DMS153 treated with DMSO at 0.1 percent for 48 hours (cell line): Measurements from ENCODE around the gene GARNL3.

ENCODE experiments used
- DNase-seq: peaks from one replicate; lab custom pipeline; 2025; ENCODE audit not compliant: unreplicated experiment; lab: John Stamatoyannopoulos, UW

The GARNL3 gene

DNA sequence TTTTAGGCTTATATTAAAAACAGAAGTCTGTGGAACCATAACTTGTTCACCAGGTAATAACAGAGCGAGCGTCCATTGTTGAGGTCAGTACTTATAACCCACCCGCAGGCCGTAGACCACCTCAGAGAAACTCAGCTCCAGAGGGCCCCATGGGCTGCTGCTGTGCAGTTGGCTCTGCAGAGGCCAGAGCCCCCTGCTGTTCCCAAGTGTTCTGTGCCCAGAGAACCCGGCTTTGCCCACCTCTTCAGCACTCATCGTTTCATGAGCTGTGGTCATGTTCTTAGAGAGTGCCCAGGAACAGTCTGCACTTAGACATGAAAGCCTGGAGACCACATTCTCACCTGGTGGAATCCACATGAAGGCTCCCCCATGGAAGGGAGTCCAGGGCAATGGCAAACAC lies 82.0 kb downstream of the GARNL3 start:
- no peak for DNase-seq

DNA sequence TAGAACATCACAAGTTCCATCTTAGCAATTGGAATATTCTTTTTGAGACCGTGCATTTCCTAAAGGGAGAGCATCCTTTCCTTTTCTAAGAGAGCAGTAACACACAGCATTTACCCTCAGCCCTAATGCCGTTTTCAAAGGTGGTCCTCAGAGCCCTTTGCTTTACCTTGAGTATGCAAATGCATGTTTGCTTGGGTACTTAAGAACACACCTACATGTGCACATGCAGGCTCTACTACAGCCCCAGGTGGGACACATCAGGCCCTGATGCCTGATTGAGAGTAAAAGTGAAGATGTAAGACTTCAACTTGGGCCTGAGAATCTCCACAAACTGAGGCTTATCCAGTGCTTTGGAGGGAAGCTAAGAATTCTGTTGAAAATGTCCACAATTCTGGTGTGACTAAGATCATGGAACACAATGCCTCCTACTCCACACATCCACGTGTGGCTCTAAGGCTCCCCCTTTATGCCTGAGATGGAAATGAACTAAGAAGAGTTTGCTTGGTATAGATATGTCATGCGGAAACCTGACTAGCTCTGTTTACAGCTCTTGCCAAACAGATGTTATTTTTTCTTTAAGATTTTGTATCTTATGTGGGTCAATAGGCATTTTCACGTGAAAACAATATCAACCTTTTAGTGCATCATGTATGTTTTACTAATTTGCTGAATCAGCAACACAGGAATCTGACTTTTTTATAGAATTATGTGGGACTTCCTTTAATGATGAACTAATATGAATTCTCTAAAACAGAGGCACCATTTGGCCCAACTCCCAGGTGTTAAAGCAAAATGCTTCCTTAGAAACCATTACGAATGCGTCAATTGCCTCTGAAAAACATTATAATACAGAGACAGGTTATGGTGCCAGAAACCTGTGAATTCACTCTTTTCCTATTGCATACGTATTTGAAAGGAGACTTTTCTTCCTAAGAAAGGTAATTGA lies 83.5 kb downstream of the GARNL3 start:
- DNase-seq: peak; percentile 40

DNA sequence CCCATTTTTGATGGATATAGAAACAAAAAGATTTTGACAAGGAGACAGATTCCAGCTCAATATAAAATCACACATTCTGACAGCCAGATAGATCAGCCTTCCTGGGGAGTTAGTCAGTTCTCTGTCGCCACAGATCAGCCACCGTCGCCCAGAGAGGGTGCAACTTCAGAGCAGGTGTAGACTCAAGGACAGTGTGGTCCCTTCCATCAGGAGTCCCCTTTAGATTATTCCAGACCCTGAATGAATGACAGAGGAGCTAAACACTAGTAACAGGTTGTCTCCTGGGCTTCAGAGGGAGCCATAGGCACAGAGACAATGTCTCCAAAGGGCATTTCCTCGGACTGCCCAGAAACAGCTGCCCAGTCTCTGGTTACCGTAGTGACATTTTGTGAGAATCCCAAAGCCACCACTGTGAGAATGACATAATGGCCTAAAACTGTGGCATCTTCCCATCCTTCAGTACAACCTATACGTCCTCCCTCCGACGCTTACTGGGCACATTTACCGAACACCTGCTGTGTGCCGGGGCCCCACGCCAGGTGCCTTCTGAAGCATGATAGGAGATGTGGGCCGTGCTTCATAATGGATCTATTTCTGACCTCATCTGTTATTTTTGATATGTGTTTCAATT lies 85.0 kb downstream of the GARNL3 start:
- DNase-seq: no peak

DNA sequence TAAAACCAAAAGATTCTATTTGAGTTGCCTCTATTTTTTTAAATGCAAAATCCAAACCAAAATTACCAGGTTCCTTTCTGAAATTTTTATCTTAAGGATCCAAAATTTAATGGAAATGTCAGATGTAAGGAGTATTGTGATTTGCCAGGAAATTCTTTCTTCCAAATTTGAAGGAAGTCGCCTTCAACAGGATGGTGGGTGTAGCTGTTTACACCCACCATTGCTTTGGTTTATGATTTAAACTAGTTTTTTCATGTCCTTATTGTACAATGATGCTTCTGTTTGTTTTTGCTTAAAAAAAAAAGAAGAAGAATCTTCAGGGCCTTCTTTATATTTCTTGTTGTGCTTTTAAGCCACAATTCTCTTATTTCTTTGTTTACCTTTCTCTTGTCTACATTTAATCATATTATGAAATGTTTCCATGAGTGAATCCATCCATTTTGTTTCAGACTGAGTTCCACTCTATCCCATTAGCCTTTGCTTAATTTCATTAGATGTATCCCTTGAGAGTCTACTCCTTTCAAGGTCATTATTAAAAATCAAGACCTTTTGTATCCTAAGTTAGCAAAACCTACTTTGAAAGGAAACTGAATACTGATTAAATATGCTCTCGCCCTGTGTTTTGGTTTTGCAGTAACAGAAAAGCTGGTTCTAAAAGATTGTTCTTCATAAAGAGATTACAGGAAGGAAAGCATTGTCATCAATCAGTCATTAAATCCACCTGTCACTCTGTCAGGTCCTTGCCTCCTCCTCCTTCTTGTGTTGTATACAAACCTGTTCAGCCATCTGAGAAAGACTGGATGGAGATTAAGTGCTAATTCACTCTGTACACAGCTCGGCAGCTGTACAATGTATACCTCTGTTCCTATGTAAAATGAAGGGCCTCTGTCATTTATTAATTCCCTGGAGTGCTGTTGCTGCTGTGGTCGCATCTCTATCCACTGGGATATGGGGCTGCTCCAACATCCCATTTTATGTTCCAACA lies 86.9 kb downstream of the GARNL3 start:
- DNase-seq: no peak

DNA sequence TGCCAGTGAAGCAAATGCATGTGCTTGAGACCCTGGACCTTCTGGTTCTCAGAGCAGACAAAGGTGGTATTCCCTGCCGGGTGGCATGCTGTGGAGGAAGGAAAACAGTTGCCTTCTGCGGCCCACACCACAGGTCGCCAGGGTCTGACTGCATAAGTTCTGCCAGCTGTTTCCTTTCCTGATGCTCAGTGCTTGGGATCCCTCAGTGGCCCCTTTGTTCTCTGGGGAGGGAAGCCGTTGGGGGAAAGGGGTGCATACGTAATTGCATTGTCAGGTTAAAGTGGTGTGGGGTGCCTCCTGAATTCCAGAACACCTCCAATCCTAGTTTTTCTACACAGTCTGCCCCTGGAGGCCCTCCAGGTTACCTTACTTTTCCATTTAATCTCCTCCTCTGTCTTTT lies 89.3 kb downstream of the GARNL3 start:
- no peak for DNase-seq

DNA sequence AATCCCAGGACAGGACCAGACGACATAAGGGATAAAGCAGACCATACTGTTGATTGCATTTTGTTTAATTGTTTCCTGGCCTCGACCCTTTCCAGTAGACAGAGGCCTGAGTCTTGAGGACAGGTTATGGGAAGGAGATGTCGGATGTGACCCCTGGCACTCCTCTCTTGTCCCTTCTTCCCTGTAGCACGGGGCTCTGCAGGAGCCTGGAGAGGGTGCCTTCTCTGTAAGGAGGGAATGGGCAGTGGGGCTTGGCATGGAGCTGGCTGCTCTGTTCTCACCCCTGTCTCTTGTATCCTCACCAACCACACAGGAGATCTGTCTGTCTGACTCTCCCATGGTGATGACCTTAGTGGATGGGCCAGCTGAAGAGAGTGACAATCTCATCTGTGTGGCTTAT lies 92.3 kb downstream of the GARNL3 start:
- DNase-seq: no peak

DNA sequence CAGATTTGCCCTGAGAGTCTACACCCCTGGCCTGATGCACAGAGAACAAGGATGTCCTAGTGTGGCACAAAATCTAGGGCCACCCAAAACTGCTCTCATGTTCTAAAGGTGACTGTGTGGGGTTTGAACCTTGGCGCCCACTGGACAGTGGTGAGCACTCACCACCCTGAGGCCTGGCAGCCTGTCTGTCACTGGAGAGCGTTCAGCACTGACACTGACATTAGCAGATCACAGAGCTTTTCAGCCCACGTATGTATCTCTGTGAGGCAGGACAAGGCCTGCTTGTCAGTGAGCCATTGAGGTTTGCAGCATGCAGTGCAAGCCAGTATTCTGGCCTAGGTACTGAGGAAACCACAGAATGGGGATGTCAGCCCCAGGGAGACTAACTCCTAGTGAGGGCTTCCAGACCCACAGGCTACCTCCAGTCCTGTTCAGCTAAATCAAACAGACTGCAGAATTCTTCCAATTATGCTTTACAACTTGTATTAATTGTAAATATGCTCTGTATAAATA lies 93.5 kb downstream of the GARNL3 start:
- DNase-seq: no peak

DNA sequence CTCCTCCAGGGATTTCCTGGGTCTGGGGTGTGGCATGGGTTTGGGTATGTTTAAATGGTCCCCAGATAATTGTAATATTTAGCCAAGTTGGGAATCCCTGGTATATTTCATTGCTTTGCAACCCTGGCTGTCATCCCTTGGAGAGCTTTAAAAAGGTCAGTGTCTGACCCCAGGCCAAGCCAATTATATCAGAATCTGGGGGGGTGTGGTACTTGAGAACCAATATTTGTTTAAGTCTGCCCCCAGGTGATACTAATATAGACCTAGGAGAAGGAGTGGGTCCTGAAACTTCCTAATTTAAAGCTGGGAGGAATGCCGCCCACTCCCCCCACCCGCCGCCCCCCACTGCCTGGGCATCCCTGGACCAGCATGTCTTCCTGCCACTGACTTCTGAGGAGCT lies 94.2 kb downstream of the GARNL3 start:
- no peak for DNase-seq

DNA sequence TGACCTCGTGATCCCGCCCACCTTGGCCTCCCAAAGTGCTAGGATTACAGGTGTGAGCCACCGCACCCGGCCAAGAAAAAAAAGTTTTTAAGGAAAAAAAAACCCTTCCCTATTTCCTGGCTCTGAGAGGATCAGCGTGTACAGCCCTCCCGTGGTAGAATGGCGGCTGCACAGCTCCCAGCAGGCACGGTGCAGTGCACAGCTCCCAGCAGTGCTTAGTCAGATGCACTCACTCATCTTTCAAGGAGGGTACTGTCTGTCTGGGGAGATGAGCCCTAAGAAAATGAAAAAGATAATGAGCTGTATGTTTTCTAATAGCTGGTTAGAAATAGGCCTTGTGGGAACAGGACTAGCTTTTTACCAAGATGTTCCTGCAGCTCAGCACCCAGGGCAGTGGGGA lies 95.7 kb downstream of the GARNL3 start:
- DNase-seq: no peak

DNA sequence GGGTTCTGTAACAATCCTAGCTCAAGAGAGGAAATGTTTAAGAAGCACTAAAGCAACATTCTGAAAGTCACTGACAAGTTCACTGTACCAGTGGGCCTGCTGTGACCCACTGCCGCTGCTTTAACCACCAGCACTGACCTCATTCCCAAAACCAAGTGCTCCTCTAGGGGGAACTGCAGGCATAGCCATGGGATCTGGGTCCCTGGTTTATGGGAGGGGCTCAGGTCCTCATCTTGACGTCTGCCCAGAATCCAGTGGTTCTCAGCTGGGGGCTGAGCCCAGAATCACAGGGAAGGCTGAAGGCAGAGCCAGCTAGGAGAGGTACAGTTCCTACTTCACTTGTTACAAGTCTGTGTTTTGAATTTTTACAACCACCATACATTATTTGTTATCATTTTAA lies 96.3 kb downstream of the GARNL3 start:
- no peak for DNase-seq

DNA sequence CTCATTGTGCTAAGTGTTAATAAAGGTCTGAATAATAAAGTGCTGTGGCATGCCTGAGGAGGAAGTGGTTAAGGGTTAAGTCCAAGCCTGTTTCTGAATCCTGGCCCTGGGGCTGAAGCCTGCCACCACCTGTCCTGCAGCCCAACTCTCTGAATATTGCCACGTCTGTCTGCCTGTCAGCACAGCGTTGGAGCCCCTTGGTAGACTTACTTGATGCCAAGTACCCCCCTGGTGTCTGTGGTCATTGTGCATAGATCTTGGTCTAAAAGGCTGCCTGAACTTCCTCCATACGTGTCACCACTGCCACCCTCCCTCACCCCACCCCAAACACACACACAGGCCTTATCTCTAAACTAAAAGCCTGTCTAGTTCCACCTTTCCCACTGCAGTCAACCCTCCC lies 97.0 kb downstream of the GARNL3 start:
- no peak for DNase-seq

DNA sequence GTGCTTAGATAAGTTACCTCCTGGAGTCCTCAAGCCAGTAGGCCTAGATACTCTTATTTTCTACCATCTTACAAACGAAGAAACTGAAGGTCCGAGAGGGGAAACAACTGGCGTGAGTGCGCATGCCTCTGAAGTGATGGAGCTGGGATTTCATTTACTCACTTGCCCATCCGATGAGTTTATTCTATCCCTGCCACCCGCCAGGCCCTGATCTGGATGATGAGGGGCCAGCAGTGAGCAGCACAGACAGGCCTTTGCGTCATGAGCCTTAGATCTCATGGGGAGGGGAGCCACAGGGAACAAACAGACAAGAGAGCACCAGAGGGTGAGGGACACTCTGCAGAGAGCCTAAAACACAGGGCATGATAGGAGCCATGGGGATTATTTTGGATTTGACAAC lies 98.3 kb downstream of the GARNL3 start:
- no peak for DNase-seq

DNA sequence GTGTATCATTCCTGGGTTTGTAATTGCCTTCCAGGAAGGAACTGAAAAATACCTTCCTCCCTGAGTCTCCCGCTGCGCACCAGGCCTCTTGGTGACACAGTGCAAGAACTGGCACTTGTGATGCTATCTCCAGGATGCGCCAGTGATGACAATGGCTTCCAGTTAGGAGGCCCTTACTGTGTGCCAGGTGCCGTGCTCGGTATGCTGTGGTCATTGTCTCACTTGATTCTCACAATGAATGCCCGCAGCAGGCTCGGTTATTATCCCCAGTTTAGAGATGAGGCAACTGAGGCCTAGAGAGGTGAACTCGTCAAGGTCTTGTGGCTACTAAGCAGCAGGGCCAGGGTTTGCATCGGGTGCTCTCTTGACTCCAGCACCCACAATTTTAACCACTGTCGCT lies 100.9 kb downstream of the GARNL3 start:
- no peak for DNase-seq

DNA sequence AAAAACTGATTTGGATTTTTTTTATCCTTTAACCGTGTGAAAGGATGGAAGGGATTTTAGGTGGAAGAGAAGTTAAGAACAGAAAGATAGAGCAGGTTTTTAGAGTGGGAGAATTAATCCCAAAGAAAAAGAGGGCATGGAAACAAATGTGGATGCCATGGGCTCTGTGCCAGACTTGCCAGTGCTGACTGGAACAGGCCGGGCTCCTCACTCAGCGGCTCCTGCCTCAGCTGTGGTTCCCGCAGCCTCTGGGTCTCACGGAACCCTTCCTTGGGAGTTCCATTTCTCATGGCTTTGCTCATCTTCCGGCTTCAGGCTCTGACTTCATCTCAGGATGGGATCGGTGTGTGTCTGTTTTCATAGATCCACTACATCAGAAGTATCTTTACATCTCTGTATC lies 102.0 kb downstream of the GARNL3 start:
- no peak for DNase-seq

DNA sequence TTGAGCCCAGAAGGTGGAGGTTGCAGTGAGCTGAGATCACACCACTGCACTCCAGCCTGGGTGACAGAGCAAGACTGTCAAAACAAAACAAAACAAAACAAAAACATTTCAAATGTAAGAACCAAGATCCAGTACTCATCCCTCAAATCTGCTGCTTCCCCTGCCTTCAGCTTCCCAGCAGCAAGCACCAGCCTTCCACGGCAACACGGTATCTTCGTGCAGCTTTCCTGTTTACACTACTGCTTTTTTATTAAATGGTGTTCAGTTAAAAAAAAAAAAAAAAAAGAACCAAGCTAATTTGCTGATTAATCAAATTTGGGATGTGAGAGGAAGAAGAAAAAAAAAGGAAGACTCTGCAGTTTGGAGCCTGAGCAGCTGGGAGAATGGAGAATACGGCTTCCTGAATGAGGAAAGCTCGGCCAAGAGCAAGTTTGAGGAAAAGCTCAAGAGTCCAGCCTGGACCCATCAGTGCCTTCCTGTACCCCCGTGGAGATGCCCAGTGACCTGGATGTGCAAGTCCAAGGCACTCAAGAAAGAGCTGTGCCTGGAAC lies 104.4 kb downstream of the GARNL3 start:
- no peak for DNase-seq

DNA sequence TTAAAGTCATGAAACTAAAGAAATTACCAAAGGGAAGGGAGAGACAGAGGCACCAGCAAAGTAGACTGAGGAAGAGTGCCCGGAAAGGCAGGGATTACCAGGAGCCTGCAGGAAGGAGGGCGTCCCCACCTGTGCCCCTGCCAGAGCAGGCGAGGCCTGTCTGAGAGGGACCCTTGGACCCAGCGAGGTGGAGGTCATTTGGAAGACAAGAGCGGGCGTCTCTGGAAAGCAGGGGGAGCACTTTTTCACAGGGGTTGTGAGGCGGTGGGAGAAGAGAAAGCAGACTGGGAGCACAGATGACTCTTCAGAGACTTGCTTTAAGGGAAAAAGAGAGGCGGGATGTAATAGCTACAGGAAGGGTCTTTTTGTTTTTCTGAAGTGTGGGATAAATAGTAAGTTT lies 104.9 kb downstream of the GARNL3 start:
- DNase-seq: no peak

DNA sequence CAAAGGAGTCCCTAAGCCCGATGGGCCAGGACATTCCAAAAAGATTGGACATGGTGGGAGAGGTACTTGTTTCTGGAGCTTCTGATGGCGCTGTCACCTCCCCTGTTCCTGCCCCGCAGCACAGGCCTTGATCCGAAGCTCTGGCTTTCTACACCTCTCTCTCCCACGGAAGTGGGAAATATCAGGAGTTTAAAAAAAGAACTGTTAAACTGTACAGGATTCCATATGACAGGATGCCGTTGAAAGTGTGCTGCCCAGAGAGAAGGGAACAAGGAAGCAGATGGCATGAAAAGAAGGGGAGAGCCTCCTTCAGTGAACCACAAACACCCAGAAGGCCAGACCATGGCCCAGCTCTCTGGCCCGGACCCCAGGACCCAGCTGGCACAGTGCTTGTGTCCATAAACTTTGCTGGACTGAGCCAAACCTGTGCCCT lies 105.6 kb downstream of the GARNL3 start:
- DNase-seq: no peak

DNA sequence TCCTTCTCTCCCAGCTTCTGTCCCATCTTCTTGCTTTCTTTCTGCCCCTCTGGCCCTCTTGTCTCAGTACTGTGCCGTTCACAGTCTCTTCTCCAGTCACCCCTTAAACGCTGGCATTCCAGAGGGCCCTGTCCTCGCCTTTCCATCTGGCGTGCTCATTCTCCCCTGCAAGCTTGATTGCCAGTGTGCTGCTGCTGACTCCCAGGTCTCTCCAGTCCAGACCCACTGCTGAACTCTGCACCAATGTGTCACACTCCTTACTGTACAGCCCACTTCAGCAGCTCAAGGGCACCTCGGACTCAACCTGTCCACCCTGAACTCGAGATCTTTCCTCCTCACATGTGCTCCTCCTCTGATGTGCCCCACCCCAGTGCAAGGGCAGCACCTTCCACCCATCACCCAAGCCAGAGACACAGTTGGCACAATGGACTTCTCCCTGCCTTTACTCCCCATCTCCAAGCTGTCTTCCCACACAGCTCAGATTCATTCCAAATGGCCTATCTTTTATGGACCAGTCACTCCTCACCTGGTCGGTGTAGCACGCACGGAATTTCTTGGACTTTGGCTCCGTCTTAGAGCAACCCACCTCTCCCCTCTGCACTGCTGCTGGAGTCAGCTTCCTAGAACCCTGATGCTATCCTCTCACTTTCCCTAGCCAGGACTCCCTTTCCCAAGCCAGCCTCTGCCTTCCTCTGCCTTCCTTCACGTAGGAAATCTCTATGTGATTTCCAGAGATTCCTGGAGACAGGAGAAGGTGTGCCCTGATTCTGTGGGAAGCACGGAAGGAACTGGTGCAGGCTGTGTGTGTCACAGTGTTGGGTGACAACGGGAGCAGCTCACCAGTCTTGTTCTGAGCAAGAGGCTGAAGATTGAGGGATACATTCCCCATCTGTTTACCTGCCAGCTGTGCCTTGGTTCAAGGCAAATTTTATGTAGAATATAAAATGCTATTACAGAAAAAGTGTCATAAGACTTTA lies 106.4 kb downstream of the GARNL3 start:
- no peak for DNase-seq

DNA sequence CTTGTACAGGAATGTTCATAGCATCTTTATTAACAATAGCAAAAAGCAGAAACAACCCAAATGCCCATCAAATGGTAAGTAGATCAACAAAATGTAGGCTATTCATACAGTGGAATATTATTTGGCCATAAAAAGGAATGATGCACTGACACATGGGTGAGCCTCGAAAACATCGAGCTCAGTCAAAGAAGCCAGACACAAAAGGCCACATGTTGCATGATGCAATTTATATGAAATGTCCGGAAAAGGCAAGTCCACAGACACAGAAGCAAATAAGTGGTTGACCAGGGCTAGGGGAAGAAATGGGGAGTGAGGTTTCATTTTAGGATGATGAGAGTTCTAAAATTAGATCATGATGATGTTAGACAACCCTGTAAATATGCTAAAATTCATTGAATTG lies 115.9 kb downstream of the GARNL3 start:
- no peak for DNase-seq

DNA sequence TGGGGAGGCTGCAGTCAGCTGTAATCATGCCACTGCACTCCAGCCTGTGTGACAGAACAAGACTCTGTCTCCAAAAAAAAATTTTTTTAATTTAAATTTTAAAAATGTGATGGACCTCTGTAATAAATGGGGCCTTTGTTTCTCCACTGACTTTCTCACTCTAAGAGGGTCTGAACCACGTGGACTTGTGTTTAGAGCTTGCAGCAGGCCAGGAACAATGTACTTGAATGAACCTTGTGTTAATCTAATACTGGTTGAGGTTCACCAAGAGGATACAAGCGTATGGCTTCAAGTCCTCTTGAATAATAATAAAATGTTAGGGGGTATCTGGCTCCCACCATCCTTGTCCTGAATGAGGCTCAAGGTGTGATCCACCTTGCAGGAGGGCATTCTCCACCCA lies 118.0 kb downstream of the GARNL3 start:
- no peak for DNase-seq
